Caco-2 (cell line): Measurements from ENCODE around the gene C1orf74. TPM values are rescaled to one million over a fixed set of nuclear protein-coding genes. Genes with fewer than 3 reads are reported as not detected.

Experiments
- Bru-seq: library from RNA; stranded (reverse); fragments of 400-500 nt; gene quantifications from one replicate; lab custom pipeline; 2021; lab: Mats Ljungman, UMichigan
- BruChase-seq, 2 experiments: library from RNA; stranded (reverse); fragments of 400-500 nt; gene quantifications; one replicate each; lab custom pipeline; 2021; lab: Mats Ljungman, UMichigan
- BruUV-seq: library from RNA; stranded (reverse); fragments of 400-500 nt; replicated peaks from 2 replicates; lab custom pipeline; 2021; lab: Mats Ljungman, UMichigan
- CTCF ChIA-PET: fragments of 300-600 bp; sonication (Branson Sonifier 250); formaldehyde crosslinking; loops from one replicate; lab custom pipeline; 2022; ENCODE audit warnings: antibody characterized with exemption; lab: Charles Lee
- POLR2A ChIA-PET: fragments of 300-600 bp; sonication (Branson Sonifier 250); formaldehyde crosslinking; loops from one replicate; lab custom pipeline; 2022; ENCODE audit warnings: antibody characterized with exemption; lab: Charles Lee
- DNase-seq, 2 experiments: peaks; one replicate each; pipeline versions ENCODE4 v3.0.0 to v3.0.0-alpha.2; 2020 to 2022
- H3K27me3 ChIP-seq: replicated peaks from 2 replicates; pipeline ENCODE4 v1.6.0; 2011; ENCODE audit warnings: low read length; ENCODE audit not compliant: control insufficient read depth, insufficient read depth
- H3K36me3 ChIP-seq: 2 replicates; pipeline ENCODE4 v1.5.1; 2011; ENCODE audit warnings: low read length; ENCODE audit not compliant: control insufficient read depth, insufficient read depth
- H3K4me1 ChIP-seq: fragments of 250-450 bp; sonication (Bioruptor Pico); 2 replicates; pipeline ENCODE4 v1.5.1; 2020; ENCODE audit warnings: mild to moderate bottlenecking
- H3K4me3 ChIP-seq: 2 replicates; pipeline ENCODE4 v1.5.1; 2011; ENCODE audit warnings: low read depth, mild to moderate bottlenecking, control low read depth, low read length
- H3K9me3 ChIP-seq: fragments of 250-450 bp; sonication (Bioruptor Pico); 2 replicates; pipeline ENCODE4 v1.5.1; 2020; ENCODE audit warnings: mild to moderate bottlenecking, moderate library complexity
- H3K27ac Mint-ChIP-seq: one replicate; pipeline ENCODE4 v1.8.0; 2022; ENCODE audit warnings: mixed read lengths; ENCODE audit not compliant: unreplicated experiment
- H3K27me3 Mint-ChIP-seq: one replicate; pipeline ENCODE4 v1.8.0; 2022; ENCODE audit warnings: mixed read lengths; ENCODE audit not compliant: insufficient read depth, unreplicated experiment
- H3K36me3 Mint-ChIP-seq: one replicate; pipeline ENCODE4 v1.8.0; 2022; ENCODE audit warnings: mild to moderate bottlenecking, mixed read lengths; ENCODE audit not compliant: insufficient read depth, unreplicated experiment
- H3K4me1 Mint-ChIP-seq: one replicate; pipeline ENCODE4 v1.8.0; 2022; ENCODE audit warnings: low read depth, mixed read lengths; ENCODE audit not compliant: unreplicated experiment
- H3K4me3 Mint-ChIP-seq: one replicate; pipeline ENCODE4 v1.8.0; 2022; ENCODE audit warnings: mild to moderate bottlenecking, moderate library complexity, mixed read lengths; ENCODE audit not compliant: unreplicated experiment
- H3K9me3 Mint-ChIP-seq: one replicate; pipeline ENCODE4 v1.8.0; 2022; ENCODE audit warnings: mixed read lengths; ENCODE audit not compliant: unreplicated experiment
- intact Hi-C: fragments of 100-400 bp; cut with micrococcal nuclease; formaldehyde crosslinking; loops from one replicate; pipeline ENCODE4 v1.10.0; 2022; ENCODE audit not compliant: unreplicated experiment
- long read RNA-seq: library from polyadenylated mRNA; stranded (forward); transcript quantifications from one replicate; pipeline ENCODE4 v2.0.0, GENCODE V29; 2022
- total RNA-seq: library from RNA; stranded (reverse); gene quantifications from 2 replicates; pipeline ENCODE4 v1.2.3, GENCODE V29; 2022
- TF ChIP-seq, protein P1 (sequence below), 2 experiments: fragments of 200-600 bp in 1 of 2; IDR thresholded peaks; 1 replicate in 1 of 2; 2 replicates in 1 of 2; pipeline versions ENCODE4 v1.5.1 to v1.8.0; 2011 to 2022; ENCODE audit warnings: antibody characterized with exemption in 1 of 2, control low read depth in 1 of 2, inconsistent platforms in 1 of 2, low read depth in 1 of 2, low read length in 1 of 2, mild to moderate bottlenecking in 1 of 2, moderate library complexity in 1 of 2; ENCODE audit not compliant: insufficient read depth in 1 of 2, severe bottlenecking in 1 of 2, unreplicated experiment in 1 of 2

Gene C1orf74
- total RNA-seq (4.5 TPM in 2 replicates), Bru-seq, nascent RNA (percentile 72 among the genes with signal in this experiment), BruChase-seq, experiment 1, labeled RNA remaining after a 2-hour chase (percentile 80 among the genes with signal in this experiment), BruChase-seq, experiment 2, labeled RNA remaining after a 6-hour chase (percentile 62 among the genes with signal in this experiment)
- long read RNA-seq, full-length matches to known transcripts: 14 of 14 reads
- long read RNA-seq, partial matches to known transcripts: 0 of 14 reads
- long read RNA-seq, other reads (novel, unspliced or antisense): 0 of 14 reads

DNA sequence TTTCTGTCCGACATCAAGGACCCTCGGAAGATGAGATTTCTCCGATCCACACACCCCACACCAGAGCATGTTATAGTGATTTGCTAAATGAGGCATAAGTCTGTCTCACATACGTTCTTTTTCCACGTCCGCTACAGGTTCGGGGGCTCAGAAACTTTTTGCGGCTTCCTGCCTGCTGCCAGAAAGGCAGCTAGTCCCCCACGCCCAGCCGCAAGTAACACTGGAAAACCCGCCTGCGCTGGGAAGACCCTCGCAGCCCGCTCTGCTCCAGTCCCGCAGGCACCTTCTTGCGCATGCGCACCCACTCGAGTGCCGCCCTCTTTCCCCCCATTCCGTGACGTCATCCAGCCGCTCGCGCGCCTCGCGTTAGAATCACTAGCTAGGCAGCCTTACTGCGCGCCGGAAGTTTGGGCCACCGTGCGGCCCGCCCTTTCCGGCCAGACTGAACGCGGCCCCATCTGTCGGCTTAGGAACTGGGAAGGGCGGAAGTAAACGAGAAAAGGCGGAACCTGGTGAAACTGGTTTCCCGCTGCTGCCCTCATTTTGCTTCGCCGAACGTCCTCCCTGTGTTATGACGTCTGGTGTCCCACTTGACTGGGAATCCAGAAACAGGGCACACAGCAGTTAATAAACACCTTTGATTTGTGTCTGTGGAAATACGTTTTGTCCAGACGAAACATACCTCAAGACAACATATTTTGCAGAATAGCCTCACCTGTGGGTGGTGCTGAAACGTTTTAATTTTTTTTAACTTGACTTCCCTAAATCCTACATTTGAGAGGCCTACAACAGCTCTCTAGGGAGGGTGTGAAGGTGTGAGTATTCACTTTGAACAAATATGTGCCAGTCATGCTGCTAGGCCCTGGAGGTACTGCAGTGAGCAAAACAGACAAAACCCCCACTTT is at the start of gene C1orf74:
Gene C1orf74, minus strand, starts transcription at position 295 of the 905 bp plus-strand sequence. CDS start 925 bp downstream, outside the sequence.
- peaks cover 4% of the 10 kb centered on the region; the same call in 1 of the 2 replicates for H3K36me3 ChIP-seq
- TSS peak; percentile 93 for BruUV-seq
- Mint-ChIP-seq H3K27me3 (no peaks in the 10 kb centered on the region), H3K27ac (peak within 1 kb of the TSS; percentile 96), H3K36me3 (peaks cover 28% of the 10 kb centered on the region), H3K4me1 (peaks cover 19% of the 10 kb centered on the region), H3K9me3 (no peaks in the 10 kb centered on the region), H3K4me3 (peak within 1 kb of the TSS; percentile 90)
- DNase-seq: peak; percentile 98 to 99
- TF ChIP-seq, protein P1, sequence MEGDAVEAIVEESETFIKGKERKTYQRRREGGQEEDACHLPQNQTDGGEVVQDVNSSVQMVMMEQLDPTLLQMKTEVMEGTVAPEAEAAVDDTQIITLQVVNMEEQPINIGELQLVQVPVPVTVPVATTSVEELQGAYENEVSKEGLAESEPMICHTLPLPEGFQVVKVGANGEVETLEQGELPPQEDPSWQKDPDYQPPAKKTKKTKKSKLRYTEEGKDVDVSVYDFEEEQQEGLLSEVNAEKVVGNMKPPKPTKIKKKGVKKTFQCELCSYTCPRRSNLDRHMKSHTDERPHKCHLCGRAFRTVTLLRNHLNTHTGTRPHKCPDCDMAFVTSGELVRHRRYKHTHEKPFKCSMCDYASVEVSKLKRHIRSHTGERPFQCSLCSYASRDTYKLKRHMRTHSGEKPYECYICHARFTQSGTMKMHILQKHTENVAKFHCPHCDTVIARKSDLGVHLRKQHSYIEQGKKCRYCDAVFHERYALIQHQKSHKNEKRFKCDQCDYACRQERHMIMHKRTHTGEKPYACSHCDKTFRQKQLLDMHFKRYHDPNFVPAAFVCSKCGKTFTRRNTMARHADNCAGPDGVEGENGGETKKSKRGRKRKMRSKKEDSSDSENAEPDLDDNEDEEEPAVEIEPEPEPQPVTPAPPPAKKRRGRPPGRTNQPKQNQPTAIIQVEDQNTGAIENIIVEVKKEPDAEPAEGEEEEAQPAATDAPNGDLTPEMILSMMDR (IDR thresholded peaks at IDR 0.05; ENCODE audit: insufficient read depth in 1 of 2, low read depth in 1 of 2, low read length in 1 of 2, severe bottlenecking in 1 of 2, unreplicated experiment in 1 of 2): no peak
- H3K9me3 ChIP-seq: no peaks in the 10 kb centered on the region
- CTCF ChIA-PET: interaction anchor here (0.6 kb wide), 1 partner anchor 37 kb away, joined by 3 read pairs; no protein-coding TSS in a partner anchor
- H3K27me3 ChIP-seq: no peaks in the 10 kb centered on the region
- intact Hi-C loops: loop anchor here (1.0 kb wide), 2 partner anchors 22 to 43 kb away; partner anchors contain the start of genes IRF6 and UTP25
- POLR2A ChIA-PET: interaction anchor here (0.6 to 1.7 kb wide), 11 partner anchors 12 to 1829 kb away, joined by 3 to 21 read pairs (median 3); partner anchors contain the start of genes IRF6 and UTP25
- H3K4me1 ChIP-seq: peaks cover 31% of the 10 kb centered on the region
- peak within 1 kb of the TSS; percentile 73 for H3K4me3 ChIP-seq

DNA sequence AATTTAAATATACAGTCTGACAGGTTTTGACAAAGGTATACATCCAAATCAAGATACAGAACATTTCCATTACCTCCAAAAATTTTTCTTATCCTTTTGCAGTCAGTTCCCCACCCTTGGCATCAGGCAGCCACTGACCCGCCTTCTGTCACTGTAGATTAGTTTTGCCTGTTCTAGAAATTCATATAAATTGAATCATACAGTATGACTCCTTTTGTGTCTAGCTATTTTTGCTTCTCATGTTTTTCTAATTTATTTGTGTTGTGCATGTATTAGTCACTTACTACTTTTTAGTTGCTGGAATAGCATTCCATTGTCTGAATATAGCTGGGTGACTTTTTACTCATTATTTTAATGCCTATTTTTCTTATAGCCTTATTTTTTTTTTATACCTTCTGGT is 47.3 kb upstream of the C1orf74 start:
- Histone ChIP-seq H3K36me3 (no peaks in the 10 kb centered on the region; the same call in 1 of the 2 replicates), H3K4me3 (no peak overlapping the region), H3K4me1 (peaks cover 4% of the 10 kb centered on the region), H3K27me3 (no peaks in the 10 kb centered on the region), H3K9me3 (no peaks in the 10 kb centered on the region)
- intact Hi-C loops: no loop called here
- BruUV-seq: no TSS peak
- Mint-ChIP-seq H3K4me3 (no peak overlapping the region), H3K9me3 (no peaks in the 10 kb centered on the region), H3K4me1 (peaks cover 8% of the 10 kb centered on the region), H3K27ac (no peak overlapping the region), H3K36me3 (peaks cover 52% of the 10 kb centered on the region), H3K27me3 (no peaks in the 10 kb centered on the region)
- ChIA-PET POLR2A (no interaction called here), CTCF (no interaction called here)
- DNase-seq: no peak
- TF ChIP-seq, protein P1 (IDR thresholded peaks at IDR 0.05; ENCODE audit: insufficient read depth in 1 of 2, low read depth in 1 of 2, low read length in 1 of 2, severe bottlenecking in 1 of 2, unreplicated experiment in 1 of 2): no peak

DNA sequence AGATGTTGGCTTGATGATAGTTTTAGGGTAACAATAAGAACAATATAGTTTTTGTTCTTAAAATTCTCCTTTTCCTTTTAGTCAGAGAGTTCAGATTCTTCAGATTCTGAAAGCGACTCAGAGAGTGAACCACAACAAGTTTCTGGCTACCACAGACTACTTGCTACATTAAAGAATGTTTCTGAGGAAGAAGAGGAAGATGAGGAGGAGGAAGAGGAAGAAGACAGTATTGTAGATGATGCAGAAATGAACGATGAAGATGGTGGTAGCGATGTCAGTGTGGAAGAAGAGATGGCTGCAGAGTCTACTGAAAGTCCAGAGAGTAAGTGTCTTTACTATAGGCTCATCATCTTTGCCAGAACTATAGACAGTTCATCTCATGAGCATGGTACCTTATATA is 46.4 kb upstream of the C1orf74 start:
- POLR2A ChIA-PET: no interaction called here

More for the DNA sequence above, 46.4 kb upstream of the C1orf74 start:
- intact Hi-C loops: no loop called here
- no TSS peak for BruUV-seq
- DNase-seq: no peak
- H3K9me3 Mint-ChIP-seq: no peaks in the 10 kb centered on the region
- H3K4me3 ChIP-seq: no peak overlapping the region
- H3K27me3 Mint-ChIP-seq: no peaks in the 10 kb centered on the region
- peaks cover 47% of the 10 kb centered on the region for H3K36me3 Mint-ChIP-seq
- peaks cover 17% of the 10 kb centered on the region for H3K4me1 Mint-ChIP-seq
- H3K36me3 ChIP-seq: no peaks in the 10 kb centered on the region; the same call in 1 of the 2 replicates
- TF ChIP-seq, protein P1 (IDR thresholded peaks at IDR 0.05; ENCODE audit: insufficient read depth in 1 of 2, low read depth in 1 of 2, low read length in 1 of 2, severe bottlenecking in 1 of 2, unreplicated experiment in 1 of 2): no peak
- no peaks in the 10 kb centered on the region for H3K9me3 ChIP-seq
- H3K4me3 Mint-ChIP-seq: no peak overlapping the region
- CTCF ChIA-PET: no interaction called here
- peaks cover 13% of the 10 kb centered on the region for H3K4me1 ChIP-seq
- H3K27ac Mint-ChIP-seq: no peak overlapping the region
- H3K27me3 ChIP-seq: no peaks in the 10 kb centered on the region
